ENCODE data around the gene SPATA2.
"Not testable (repeated sequence)": the region's sequence is repeated elsewhere in the genome, so short reads cannot be mapped to it uniquely, and the experiment has no call there.

The SPATA2 gene

DNA sequence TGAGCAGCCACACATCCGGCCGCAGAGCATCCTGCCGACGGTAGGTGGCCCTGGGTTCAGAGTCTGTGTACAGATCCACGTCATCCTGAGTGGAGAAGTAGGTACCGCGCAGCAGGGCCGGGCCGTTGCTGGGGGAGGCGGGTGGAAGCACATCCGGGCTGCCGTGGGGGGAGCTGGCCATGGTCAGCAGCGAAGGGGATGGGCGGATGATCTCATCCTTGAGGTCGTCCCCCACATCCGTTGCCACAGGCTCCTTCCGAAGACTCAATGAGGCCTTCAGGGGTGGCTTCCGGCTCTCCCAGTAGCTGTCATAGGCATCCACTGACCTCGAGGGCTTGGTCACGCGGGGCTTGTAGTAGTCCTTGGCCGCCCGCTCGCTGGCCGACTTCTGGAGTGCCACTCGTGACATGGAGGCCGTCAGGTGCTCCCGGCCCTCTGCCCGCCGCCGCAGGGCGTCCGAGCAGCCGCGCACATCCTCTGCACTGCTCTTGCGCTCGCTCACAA is 9.2 kb downstream of the SPATA2 start:
- DNase-seq (ENCODE audit: extremely low read depth in 1 of 2, low read depth in 1 of 2): no peak

DNA sequence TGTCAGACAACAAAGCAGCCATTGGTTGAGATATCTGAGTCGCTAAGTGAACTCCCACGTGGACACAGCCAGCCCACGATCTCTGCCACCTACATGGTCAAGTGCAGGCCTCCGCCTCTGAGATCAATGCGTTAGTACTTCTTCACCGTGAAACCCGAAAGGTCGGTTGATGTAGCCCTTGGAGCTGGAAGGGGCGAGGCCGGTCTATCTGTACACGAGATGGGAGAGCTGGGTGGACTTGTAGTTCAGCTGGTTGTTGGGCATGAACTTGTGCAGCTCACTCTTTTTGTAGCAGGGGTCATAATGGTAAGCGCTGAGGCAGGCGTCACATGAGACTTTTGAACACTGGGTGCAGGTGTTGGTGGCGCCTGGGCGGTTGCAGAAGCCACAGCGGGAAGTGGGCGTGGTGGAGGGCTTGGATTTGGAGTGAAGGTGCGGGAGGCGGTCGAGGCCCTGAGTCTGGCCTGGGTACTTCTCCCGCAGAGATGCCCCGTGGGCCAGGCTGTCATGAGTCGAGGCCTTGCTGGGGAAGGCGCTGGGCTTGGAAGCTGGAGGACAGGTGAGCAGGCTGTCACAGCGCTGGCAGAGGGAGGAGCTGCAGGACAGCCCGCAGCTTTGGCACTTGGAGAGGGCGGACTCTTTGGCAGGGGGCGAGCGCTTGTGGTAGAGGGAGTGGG is 9.8 kb downstream of the SPATA2 start:
- DNase-seq (ENCODE audit: extremely low read depth in 1 of 2, low read depth in 1 of 2): no peak

DNA sequence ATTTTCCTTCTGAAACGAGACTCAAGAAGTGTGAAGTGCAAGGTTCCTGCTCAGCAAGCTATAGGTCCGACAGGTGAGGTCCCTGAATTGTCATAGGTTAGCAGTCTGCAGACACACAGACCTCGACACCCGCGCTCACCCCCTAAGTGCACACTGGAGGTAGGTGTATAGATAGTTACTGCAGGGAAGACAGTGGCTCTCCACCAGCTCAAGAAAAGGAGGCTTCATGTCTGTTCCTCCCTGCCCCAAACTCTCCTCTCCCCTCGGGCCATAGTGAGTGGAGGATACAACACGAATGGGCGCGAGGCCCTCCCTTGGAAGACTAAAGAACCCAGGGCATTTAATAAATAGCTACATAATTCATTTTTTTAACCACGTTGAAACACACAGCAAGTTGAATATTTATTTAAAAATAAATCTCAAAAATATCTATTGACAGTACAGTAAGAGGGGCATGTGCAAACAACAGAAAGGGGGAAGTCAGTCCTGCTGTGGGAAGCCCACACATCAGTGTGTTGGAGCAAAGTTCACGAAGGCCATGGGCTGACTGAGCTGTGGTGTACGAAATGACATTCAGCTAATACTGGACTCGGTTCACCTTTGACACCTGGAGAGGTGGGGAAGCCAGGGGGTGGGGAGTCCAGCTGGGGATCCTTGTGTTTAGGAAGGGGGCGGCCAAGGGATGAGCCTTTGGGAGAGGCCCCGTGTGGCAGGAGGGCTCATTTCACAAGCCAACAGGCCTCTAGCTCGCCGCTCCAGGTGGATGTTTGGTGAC is 10.7 kb downstream of the SPATA2 start:
- no peak for DNase-seq (ENCODE audit: extremely low read depth in 1 of 2, low read depth in 1 of 2)

DNA sequence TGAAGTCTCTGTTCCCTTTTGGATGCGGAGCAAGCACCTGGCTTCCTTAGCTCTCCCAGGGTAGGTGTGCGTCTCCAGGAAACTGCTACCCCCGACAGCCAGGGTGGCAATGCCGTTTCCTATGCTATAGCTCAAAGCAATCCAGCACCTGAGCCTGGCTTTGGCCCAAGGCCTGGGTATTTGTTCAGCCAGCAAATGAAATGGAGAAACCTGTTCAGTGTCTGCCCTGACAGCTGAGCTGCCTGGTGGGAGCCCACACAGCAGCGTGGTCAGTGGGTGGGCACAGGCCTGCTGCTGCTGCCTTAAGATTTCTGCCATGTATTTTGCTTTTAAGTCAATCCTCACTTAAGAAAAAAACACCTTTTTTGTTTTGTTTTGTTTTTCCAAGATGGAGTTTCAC is 13.7 kb downstream of the SPATA2 start:
- DNase-seq (ENCODE audit: extremely low read depth in 1 of 2, low read depth in 1 of 2): no peak

DNA sequence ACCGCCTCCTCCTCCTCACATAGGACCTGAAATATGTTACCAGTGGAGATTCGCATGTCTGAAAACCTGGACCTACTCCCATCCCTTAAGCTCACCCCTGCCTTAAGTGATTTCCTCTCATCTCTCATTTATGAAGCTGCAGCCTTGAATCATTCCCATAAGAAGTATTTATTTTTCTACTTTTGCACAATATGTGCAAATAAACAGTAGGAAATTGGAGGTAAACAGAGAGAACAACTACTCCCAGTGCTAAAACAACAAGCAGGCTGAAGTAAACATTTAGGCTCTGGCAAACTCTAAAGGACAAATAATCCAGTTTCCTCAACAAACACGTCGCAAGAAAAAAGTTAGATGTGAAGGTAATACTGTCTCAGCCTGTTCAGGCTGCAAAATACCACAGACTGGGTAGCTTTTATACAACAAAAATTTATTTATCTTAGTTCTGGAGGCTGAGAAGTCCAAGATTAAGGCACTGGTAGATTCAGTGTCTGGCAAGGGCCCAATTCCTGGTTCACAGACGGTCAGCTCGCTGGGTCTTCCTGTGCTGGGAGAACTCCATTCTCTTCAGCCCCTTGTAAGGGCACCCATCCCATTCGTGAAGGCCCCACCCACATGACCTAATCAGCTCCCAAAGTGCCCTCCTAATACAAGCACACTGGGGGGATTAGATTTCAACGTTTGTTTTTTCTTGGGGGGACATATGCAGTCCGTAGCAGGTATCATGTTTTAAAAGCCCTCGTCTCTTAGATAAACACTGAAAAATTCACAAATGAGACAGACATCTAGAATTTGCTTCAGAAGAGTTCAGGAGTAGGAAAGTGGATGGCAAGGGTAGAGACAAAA is 15.6 kb downstream of the SPATA2 start:
- no peak for DNase-seq (ENCODE audit: extremely low read depth in 1 of 2, low read depth in 1 of 2)

DNA sequence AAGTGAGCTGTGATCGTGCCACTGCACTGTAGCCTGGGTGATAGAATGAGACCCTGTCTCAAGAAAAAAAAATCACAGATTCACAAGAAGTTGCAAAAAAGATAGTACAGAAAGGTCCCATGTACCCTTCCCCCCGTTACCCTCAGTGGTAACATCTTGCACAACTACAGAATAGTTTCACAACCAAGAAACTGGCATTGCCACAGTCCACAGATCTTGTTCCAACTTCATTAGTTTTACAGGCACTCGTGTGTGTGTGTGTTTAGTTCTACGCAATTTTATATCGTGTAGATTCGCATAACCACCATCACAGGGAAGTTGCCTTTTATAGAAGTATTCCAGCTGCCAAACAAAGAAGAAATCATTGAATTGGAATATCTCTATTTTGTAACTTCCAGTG is 19.1 kb downstream of the SPATA2 start:
- DNase-seq (ENCODE audit: extremely low read depth in 1 of 2, low read depth in 1 of 2): no peak

DNA sequence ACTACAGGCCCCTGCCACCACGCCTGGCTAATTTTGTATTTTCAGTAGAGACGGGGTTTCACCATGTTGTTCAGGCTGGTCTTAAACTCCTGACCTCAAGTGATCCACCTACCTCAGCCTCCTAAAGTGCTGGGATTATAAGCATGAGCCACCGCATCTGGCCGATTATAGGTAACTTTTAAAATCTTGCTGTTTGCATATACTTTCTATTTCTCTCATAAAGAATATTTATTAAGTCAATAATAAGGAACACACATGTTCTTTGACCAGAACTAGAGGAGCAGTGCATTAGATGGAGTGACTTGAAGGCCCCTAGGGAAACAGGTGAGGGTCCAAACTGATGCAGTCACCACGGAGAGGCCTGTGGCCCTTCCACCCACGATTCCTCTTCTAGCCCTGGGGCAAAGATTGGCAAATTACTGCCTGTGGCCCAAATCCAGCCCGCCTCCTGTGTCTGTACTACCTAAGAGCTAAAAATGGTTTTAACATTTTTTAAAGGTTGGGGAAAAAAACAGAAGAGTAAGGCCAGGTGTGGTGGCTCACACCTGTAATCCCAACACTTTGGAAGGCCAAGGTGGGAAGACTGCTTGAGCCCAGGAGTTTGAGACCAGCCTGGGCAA is 19.7 kb downstream of the SPATA2 start:
- DNase-seq (ENCODE audit: extremely low read depth in 1 of 2, low read depth in 1 of 2): not testable (repeated sequence)

DNA sequence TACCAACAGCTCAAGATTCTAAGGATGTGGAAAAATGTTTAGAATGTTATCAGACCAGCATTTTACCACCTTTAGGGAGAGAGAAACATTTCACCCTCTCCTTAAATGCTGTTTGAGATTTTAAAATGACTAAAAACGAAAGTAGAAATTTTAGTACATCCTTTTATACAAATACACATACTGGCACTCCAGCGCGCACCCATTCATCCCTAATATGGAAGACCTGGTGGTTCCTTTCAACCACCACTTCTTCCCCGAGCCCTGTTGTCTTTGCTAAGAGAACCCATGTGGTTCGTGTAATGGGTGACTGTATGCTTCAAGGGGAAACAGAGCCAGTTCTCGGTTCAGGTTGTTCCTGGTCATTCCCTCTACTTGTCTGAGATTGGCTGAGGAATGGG is 21.3 kb downstream of the SPATA2 start:
- DNase-seq (ENCODE audit: extremely low read depth in 1 of 2, low read depth in 1 of 2): peak in 1 of 2 donors; percentile 29

DNA sequence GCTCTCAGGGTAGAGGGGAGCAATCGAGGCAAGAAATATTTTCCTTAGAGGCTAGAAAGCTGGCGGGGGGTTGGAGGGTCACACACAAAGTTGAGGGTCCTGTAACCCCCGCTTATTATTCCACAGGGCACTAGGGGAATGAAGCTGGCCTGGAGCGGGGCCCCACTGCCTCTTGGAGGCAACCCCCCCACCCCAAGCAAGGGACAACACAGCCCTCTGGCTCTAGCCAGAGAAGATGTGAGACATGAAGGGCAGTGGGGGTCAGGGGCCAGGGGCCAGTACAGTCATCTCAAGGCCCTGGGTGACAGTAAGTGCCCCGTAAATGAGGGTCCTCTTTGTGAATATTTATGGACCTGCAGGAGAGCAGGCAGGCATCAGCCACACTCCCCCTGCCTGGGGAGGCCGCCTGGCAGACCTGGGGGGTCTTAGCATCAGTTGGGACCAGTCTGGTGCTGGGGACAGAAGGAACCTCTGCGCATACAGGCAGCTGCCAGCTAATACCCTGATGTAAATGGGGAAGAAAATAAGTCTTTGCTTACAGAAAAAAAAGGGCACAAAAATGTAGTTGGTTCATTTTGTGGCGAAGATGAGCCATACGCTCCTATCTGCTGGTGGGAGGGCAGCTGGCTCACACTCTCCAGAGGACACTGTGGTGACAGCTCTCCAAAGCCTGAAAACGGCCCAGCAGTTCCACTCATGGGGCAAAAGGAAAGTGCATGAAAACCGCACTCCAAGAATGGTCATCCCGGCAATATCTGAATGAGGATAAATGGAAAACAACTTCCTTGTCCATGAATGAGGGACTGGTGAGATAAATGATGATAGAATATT is 21.9 kb downstream of the SPATA2 start:
- DNase-seq (ENCODE audit: extremely low read depth in 1 of 2, low read depth in 1 of 2): peak in 1 of 2 donors; percentile 58

DNA sequence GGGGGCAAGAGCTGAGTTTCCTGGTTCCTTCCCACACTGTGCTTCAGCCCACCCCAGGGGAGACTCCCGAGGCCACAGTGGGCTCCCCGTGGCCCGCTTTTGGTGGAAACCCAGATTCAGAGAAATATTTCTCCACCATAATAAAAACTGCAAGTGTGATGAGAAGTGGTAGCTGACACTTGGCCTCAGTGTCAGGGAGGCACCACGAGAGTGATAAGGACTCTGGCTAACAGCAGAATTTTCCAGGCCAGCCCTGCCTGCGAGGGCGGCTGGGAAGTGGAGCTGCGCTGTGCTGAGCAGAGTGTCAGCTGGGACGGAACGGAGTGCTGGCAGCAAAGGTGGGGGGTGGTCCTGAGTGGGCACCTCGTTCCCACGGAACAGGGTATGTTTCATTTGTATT is 22.5 kb downstream of the SPATA2 start:
- no peak for DNase-seq (ENCODE audit: extremely low read depth in 1 of 2, low read depth in 1 of 2)

DNA sequence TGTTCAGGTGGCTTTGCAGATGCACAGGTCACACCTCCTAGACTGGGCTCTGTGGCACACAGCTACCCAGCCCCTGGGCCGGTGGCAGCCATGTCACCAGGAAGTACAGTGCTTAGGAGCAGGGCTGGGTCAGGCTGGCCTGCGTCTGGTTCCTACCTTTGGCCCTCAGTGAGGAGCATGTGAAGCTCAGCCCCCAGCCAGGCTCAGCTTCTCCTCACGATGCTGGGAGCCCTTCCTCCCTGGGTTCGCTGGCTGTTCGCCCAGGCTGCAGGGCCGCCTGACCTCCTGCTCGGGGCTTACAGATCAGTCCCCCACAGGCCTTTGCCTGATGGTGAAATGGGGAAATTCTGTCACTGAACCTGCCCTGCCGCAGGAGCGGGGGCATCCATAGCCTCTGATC is 23.1 kb downstream of the SPATA2 start:
- DNase-seq (ENCODE audit: extremely low read depth in 1 of 2, low read depth in 1 of 2): no peak

DNA sequence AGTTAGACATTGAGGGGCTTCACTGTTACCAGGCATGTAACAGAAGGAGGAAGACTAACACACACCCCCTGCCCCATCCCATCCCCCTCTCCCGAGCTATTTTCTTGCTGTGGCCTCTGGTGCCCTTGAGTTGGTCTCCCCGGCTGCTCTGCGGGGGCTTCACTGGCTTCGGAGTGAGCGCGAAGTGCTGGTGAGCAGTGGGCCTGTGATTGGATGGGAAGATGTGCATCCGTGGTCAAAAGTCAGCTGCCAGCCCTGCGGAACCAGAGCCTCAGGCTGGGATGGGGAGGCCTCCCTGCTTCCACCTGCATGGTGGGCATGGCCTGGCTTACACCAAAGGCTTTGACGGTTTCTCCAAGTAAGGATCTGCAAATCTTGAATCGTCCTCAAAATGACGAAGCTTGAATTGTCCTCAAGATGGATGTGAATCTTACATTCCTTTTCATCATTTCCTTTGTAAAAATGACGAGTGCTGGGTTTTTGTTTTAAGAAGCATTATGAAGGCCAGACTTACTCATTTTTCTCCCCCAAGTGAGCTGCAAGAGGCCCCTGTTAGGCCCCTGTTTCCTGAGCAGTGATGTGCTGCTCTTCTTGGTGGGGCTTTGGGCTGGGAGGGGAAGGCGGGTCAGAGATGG is 23.7 kb downstream of the SPATA2 start:
- no peak for DNase-seq (ENCODE audit: extremely low read depth in 1 of 2, low read depth in 1 of 2)

DNA sequence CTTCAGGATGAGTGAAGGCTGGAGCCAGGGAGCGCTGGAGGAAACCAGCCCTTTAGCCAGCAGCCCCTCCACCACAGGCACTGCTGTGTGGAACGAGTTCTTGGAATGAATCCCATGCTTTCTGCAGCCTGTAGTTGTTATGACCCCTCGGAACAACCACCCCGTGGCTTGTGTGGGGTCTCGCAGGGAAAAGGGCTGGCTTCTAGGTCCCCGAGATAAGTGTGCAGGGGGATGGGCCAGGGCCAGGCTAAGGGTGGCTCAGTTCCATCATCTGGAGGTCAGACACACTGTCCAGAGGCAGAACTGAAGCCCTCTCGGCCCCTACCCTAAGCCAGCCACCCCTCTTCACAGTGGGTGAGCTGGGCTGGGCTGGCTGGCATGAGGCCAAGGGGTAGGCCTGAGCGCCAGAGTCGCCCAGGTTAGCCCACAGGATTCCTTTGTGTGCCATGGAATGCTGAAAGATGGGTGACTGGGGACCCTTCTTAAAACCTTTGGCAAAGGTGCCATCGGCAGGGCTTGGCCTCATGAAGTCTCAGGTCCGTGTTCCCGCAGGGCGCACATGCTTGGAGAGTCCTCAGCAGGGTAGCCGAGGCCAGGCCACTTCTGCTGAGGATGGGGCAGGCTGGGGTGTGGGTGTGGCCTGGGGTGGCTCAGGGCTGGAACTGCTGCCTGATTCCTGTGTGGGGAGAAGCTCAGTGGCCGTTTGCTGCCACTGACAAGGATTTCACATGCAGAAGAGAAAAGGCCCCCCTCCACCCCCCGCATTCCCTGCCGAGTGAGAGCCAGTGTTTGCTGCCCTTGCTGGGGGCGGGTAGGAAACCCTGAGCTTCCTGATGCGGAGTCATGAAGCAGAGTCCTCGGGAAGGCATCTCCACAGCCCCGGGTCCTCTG is 24.6 kb downstream of the SPATA2 start:
- no peak for DNase-seq (ENCODE audit: extremely low read depth in 1 of 2, low read depth in 1 of 2)

DNA sequence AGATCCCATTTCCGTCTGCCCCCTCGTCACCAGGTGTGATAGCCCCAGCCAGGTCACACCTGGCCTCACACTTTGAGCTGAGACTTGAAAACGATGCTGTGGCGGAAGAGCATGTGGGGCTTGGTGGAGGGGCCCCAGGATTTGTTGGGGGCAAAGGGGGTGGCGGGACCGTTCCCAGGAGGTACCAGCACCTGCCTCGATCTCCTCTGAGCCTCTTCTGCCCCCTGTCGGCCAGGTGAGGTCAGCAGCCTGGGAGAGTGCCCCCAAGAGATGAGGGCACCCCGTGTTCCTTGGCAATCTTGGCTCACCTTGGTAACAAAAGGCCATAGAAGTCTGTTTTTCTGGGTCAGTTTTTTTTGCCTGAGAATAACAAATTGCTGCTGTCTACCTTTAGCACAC is 25.4 kb downstream of the SPATA2 start:
- no peak for DNase-seq (ENCODE audit: extremely low read depth in 1 of 2, low read depth in 1 of 2)

DNA sequence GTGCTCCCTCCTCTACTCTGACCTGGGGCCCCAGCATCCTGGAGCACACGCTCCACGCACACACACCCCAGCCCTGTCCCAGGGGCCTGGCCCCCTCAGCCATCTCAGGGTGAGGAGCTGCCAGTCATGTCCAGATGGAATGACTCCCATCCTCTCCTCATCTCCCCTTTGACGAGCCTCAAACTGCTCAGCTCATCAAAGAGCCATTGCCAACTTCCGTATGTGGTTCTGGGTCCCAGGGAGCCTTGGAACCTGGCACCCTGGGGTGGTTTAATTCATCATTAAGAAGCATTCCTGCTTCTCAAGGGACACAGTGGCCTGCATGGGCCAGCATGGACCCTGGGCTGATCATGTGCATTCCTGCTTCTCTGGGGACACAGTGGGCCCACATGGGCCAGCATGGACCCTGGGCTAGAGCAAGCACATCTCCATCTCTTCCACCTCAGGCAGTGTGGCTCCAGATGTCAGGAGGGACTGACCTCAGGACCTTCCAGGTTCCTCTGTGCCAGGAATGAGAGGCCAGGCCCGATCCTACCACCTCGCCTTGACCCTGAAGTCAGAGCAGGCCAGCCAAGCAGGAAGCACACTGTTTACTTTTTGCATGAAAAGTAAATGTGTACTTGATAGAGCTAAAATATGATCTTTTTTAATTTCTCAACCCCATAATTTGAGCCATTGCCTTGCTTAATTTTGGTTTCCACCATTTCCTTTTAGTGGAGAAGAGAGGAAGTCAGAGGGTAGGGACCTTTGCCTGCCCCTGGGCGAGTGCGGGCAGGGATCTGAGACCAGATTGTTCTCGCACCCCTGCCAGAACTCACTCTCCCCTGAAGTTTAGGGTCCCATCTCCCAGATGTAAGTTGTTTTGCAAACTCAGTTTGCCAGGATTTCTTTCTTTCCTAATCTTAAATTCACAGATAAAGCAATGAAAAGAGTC is 26.1 kb downstream of the SPATA2 start:
- no peak for DNase-seq (ENCODE audit: extremely low read depth in 1 of 2, low read depth in 1 of 2)

DNA sequence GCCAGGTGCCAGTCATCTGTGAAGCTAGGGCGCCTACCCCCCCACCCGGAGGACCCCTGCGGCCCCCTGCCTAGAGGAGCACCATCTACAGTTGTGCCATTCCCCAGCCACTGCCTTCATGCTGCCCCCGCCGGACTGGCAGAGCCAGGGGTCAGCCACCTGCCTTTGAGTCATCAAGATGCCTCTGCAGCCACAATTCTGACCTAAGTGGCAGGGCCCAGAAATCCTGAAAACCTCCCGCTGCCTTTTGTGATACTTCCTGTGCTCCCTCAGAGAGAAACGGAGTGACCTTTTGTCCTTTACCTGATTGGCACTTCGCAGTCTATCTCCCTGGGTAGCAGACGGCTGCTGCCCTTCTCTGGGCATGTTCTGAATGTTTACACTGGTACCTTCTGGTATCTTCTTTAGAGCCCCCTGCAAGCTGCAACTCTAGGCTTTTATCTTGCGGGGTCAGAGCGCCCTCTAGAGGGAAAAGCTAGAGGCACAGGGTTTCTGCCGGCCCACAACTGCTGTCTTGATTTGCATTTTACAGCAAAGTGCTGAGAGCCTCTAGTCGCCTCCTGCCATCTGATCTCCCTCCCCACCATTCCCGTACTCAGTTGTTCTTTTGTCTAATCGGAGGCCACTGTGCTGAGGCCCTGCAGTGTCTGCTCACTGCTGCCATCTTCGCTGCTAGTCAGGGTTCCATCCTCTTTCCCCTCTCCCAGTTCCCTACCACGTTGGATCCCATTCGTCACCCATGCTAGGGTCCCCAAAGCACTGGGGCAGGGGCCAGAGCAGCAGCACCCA is 26.9 kb downstream of the SPATA2 start:
- DNase-seq (ENCODE audit: extremely low read depth in 1 of 2, low read depth in 1 of 2): peak in 1 of 2 donors; percentile 37

All from stimulated activated CD8-positive, alpha-beta memory T cell treated with anti-CD3 and anti-CD28 coated beads, Interleukin-7, amount 100 ng/mL, for 48 hours (primary cell).